Liver (tissue), 3 donors: Measurements from ENCODE around the gene DPYSL4.

Experiments used
- CTCF ChIP-seq: fragments of 150-350 bp; IDR thresholded peaks from 2 replicates; pipeline ENCODE4 v1.5.1; 2017; ENCODE audit warnings: improper control_type of control experiment, low read depth, low read length; ENCODE audit not compliant: missing input control
- HNF4A ChIP-seq, 2 donors: conservative IDR thresholded peaks; 2 replicates each; pipeline ENCODE4 v1.6.1; 2016; ENCODE audit warnings: antibody characterized with exemption in 2 of 2, mild to moderate bottlenecking in 2 of 2
- JUND ChIP-seq, 2 donors: IDR thresholded peaks; 2 replicates each; pipeline ENCODE4 v1.6.1; 2016; ENCODE audit warnings: antibody characterized with exemption in 2 of 2
- MAX ChIP-seq: IDR thresholded peaks from 2 replicates; pipeline ENCODE4 v1.6.1; 2016; ENCODE audit warnings: antibody characterized with exemption
- SP1 ChIP-seq: IDR thresholded peaks from 2 replicates; pipeline ENCODE4 v1.6.1; 2018; ENCODE audit warnings: antibody characterized with exemption, mild to moderate bottlenecking
- TAF1 ChIP-seq: conservative IDR thresholded peaks from 2 replicates; pipeline ENCODE4 v1.6.1; 2016; ENCODE audit warnings: antibody characterized with exemption, mild to moderate bottlenecking
- TF ChIP-seq, protein P1 (sequence below): IDR thresholded peaks from 2 replicates; pipeline ENCODE4 v1.6.1; 2016; ENCODE audit warnings: antibody characterized with exemption, mild to moderate bottlenecking
- TF ChIP-seq, protein P2 (sequence below): IDR thresholded peaks from 2 replicates; pipeline ENCODE4 v1.6.1; 2016; ENCODE audit warnings: antibody characterized with exemption
- donor health status: healthy.
- donor health status: healthy.

- TF ChIP-seq CTCF (no peak), MAX (no peak), HNF4A (conservative IDR thresholded peaks at IDR 0.05) (no peak), JUND (IDR thresholded peaks at IDR 0.05) (no peak), SP1 (no peak), TAF1 (no peak)
- TF ChIP-seq, protein P1, sequence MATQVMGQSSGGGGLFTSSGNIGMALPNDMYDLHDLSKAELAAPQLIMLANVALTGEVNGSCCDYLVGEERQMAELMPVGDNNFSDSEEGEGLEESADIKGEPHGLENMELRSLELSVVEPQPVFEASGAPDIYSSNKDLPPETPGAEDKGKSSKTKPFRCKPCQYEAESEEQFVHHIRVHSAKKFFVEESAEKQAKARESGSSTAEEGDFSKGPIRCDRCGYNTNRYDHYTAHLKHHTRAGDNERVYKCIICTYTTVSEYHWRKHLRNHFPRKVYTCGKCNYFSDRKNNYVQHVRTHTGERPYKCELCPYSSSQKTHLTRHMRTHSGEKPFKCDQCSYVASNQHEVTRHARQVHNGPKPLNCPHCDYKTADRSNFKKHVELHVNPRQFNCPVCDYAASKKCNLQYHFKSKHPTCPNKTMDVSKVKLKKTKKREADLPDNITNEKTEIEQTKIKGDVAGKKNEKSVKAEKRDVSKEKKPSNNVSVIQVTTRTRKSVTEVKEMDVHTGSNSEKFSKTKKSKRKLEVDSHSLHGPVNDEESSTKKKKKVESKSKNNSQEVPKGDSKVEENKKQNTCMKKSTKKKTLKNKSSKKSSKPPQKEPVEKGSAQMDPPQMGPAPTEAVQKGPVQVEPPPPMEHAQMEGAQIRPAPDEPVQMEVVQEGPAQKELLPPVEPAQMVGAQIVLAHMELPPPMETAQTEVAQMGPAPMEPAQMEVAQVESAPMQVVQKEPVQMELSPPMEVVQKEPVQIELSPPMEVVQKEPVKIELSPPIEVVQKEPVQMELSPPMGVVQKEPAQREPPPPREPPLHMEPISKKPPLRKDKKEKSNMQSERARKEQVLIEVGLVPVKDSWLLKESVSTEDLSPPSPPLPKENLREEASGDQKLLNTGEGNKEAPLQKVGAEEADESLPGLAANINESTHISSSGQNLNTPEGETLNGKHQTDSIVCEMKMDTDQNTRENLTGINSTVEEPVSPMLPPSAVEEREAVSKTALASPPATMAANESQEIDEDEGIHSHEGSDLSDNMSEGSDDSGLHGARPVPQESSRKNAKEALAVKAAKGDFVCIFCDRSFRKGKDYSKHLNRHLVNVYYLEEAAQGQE = no peak
- TF ChIP-seq, protein P2, sequence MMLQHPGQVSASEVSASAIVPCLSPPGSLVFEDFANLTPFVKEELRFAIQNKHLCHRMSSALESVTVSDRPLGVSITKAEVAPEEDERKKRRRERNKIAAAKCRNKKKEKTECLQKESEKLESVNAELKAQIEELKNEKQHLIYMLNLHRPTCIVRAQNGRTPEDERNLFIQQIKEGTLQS = no peak
These were observed 62.5 kb downstream of the DPYSL4 start for GRCh38 chr10:132249226-132249724.
